Fibroblast of mammary gland (primary cell): ENCODE data around the gene GAP43.

Experiments
- DNase-seq: peaks from one replicate; pipeline ENCODE4 v3.0.0-alpha.2; 2010; ENCODE audit warnings: low read depth
- H3K4me3 ChIP-seq: 2 replicates; pipeline ENCODE4 v1.5.1; 2011; ENCODE audit warnings: low read depth, mild to moderate bottlenecking, low read length, moderate library complexity; ENCODE audit not compliant: control insufficient read depth
- CTCF ChIP-seq: conservative IDR thresholded peaks from 2 replicates; pipeline ENCODE4 v1.5.1; 2011; ENCODE audit warnings: low read depth, low read length, inconsistent platforms; ENCODE audit not compliant: control insufficient read depth, insufficient read depth

Gene GAP43

GRCh38 chr3:115698851-115699591 lies 75.7 kb downstream of the GAP43 start:
- no peak overlapping the region for H3K4me3 ChIP-seq
- no peak for DNase-seq
- TF ChIP-seq CTCF: no peak

- no peak for TF ChIP-seq CTCF
- H3K4me3 ChIP-seq: no peak overlapping the region
- peak; percentile 56 for DNase-seq
Measured at GRCh38 chr3:115699706-115700105, 76.4 kb downstream of the GAP43 start.

- no peak for TF ChIP-seq CTCF
- no peak overlapping the region for H3K4me3 ChIP-seq
- DNase-seq: no peak
Measured at GRCh38 chr3:115702598-115702997, 79.3 kb downstream of the GAP43 start.

- TF ChIP-seq CTCF: no peak
- no peak overlapping the region for H3K4me3 ChIP-seq
- DNase-seq: no peak
Measured at GRCh38 chr3:115704661-115705338, 81.5 kb downstream of the GAP43 start.

GRCh38 chr3:115706311-115706829 lies 83.1 kb downstream of the GAP43 start:
- no peak for TF ChIP-seq CTCF
- peak; percentile 43 for DNase-seq
- H3K4me3 ChIP-seq: no peak overlapping the region

GRCh38 chr3:115708540-115708939 lies 85.2 kb downstream of the GAP43 start:
- DNase-seq: no peak
- no peak overlapping the region for H3K4me3 ChIP-seq
- TF ChIP-seq CTCF: no peak
